LNCaP clone FGC (cell line): ENCODE measurements around the gene TWIST2.

Experiments used
- DNase-seq: peaks from one replicate; pipeline ENCODE4 v3.0.0-alpha.2; 2011; ENCODE audit warnings: low read depth
- H3K4me3 ChIP-seq: 2 replicates; pipeline ENCODE4 v1.5.1; 2011; ENCODE audit warnings: mild to moderate bottlenecking, low read depth, low read length, control low read depth
- CTCF ChIP-seq: IDR thresholded peaks from 2 replicates; pipeline ENCODE4 v1.5.1; 2012; ENCODE audit warnings: mild to moderate bottlenecking; ENCODE audit not compliant: control insufficient read depth, insufficient read depth; ENCODE audit errors: extremely low read depth

TWIST2 gene

GRCh38 chr2:238895891-238896600 is 48.2 kb downstream of the TWIST2 start:
- no peak for DNase-seq
- no peak overlapping the region for H3K4me3 ChIP-seq
- no peak for TF ChIP-seq CTCF

- DNase-seq: no peak
- TF ChIP-seq CTCF: no peak
- H3K4me3 ChIP-seq: no peak overlapping the region
Measured at GRCh38 chr2:238896641-238897040, 48.8 kb downstream of the TWIST2 start.

- no peak for TF ChIP-seq CTCF
Measured at GRCh38 chr2:238897122-238897880, 49.4 kb downstream of the TWIST2 start.

GRCh38 chr2:238897911-238898311 is 50.0 kb downstream of the TWIST2 start:
- no peak for DNase-seq
- no peak overlapping the region for H3K4me3 ChIP-seq
- TF ChIP-seq CTCF: no peak

More at GRCh38 chr2:238897122-238897880, 49.4 kb downstream of the TWIST2 start:
- H3K4me3 ChIP-seq: no peak overlapping the region
- no peak for DNase-seq

GRCh38 chr2:238898534-238899281 is 50.8 kb downstream of the TWIST2 start:
- no peak for TF ChIP-seq CTCF
- no peak overlapping the region for H3K4me3 ChIP-seq
- DNase-seq: no peak

GRCh38 chr2:238899386-238899785 is 51.5 kb downstream of the TWIST2 start:
- TF ChIP-seq CTCF: no peak
- no peak for DNase-seq

More at GRCh38 chr2:238899386-238899785, 51.5 kb downstream of the TWIST2 start:
- no peak overlapping the region for H3K4me3 ChIP-seq
